ENCODE data around the gene PDK2. TPM values are rescaled to one million over a fixed set of nuclear protein-coding genes. Genes with fewer than 3 reads are reported as not detected.

PDK2 gene
- total RNA-seq (2021; fragmentation: NEBNext Ultra II Directional; extraction: Animal tissue kit (Norgen Biotek cat#: 25700)), result 10 to 100 TPM; 26.6 to 35.6 (median 29.6) TPM
- long read RNA-seq, transcript PDK2-203 (11 exons, 3,440 nt), result major isoform, 36 of 41 reads
- long read RNA-seq, partial matches to known transcripts, result 0 of 41 reads
- long read RNA-seq, other reads (novel, unspliced or antisense), result 0 of 41 reads

GRCh38 chr17:50094753-50095619 is at the start of gene PDK2:
PDK2 (plus strand) TSS chr17:50095351; CDS start chr17:50095436, 85 bp downstream.
- Mint-ChIP-seq H3K36me3 (ENCODE audit: low read depth) (peaks cover 12% of the 10 kb centered on the region; the same call in 1 of the 2 replicates), H3K9me3 (no peaks in the 10 kb centered on the region), H3K4me3 (peak within 1 kb of the TSS; percentile 90), H3K27ac (peak within 1 kb of the TSS; percentile 84), H3K4me1 (ENCODE audit: low read depth) (peaks cover 41% of the 10 kb centered on the region), H3K27me3 (ENCODE audit: insufficient read depth) (peaks cover 32% of the 10 kb centered on the region)
- DNase-seq, result peak; percentile 91
- TF ChIP-seq CTCF (IDR thresholded peaks at IDR 0.05), result no peak

- no peak for DNase-seq
- Mint-ChIP-seq H3K4me1 (ENCODE audit: low read depth) (peaks cover 58% of the 10 kb centered on the region), H3K27me3 (ENCODE audit: insufficient read depth) (no peaks in the 10 kb centered on the region; the same call in 1 of the 2 replicates), H3K9me3 (no peaks in the 10 kb centered on the region), H3K36me3 (ENCODE audit: low read depth) (no peaks in the 10 kb centered on the region), H3K27ac (peak overlapping the region; percentile 93; the same call in 1 of the 2 replicates), H3K4me3 (no peak overlapping the region)
- TF ChIP-seq CTCF (IDR thresholded peaks at IDR 0.05), result no peak
Observed at GRCh38 chr17:50046179-50046578, 49.0 kb upstream of the PDK2 start.

GRCh38 chr17:50046667-50047066 is 48.5 kb upstream of the PDK2 start:
- Mint-ChIP-seq H3K27ac (peak overlapping the region; percentile 93), H3K9me3 (no peaks in the 10 kb centered on the region), H3K27me3 (ENCODE audit: insufficient read depth) (no peaks in the 10 kb centered on the region; the same call in 1 of the 2 replicates), H3K4me3 (no peak overlapping the region), H3K4me1 (ENCODE audit: low read depth) (peaks cover 63% of the 10 kb centered on the region), H3K36me3 (ENCODE audit: low read depth) (no peaks in the 10 kb centered on the region)
- no peak for TF ChIP-seq CTCF (IDR thresholded peaks at IDR 0.05)
- DNase-seq, result no peak

- TF ChIP-seq CTCF (IDR thresholded peaks at IDR 0.05), result no peak
- Mint-ChIP-seq H3K27ac (peak overlapping the region; percentile 93), H3K9me3 (no peaks in the 10 kb centered on the region), H3K4me1 (ENCODE audit: low read depth) (peaks cover 67% of the 10 kb centered on the region), H3K4me3 (peak overlapping the region; percentile 59), H3K36me3 (ENCODE audit: low read depth) (no peaks in the 10 kb centered on the region), H3K27me3 (ENCODE audit: insufficient read depth) (no peaks in the 10 kb centered on the region; the same call in 1 of the 2 replicates)
- no peak for DNase-seq
Observed at GRCh38 chr17:50047083-50047482, 48.1 kb upstream of the PDK2 start.

GRCh38 chr17:50047488-50048126 is 47.5 kb upstream of the PDK2 start:
- H3K36me3 Mint-ChIP-seq (ENCODE audit: low read depth), result no peaks in the 10 kb centered on the region
- peaks cover 73% of the 10 kb centered on the region for H3K4me1 Mint-ChIP-seq (ENCODE audit: low read depth)

More at GRCh38 chr17:50047488-50048126, 47.5 kb upstream of the PDK2 start:
- peak overlapping the region; percentile 59 for H3K4me3 Mint-ChIP-seq
- no peaks in the 10 kb centered on the region; the same call in 1 of the 2 replicates for H3K27me3 Mint-ChIP-seq (ENCODE audit: insufficient read depth)
- no peaks in the 10 kb centered on the region for H3K9me3 Mint-ChIP-seq
- TF ChIP-seq CTCF (IDR thresholded peaks at IDR 0.05), result no peak
- H3K27ac Mint-ChIP-seq, result peak overlapping the region; percentile 93
- DNase-seq, result peak; percentile 66
